ENCODE data around the gene INPP4B. TPM values are rescaled to one million over a fixed set of nuclear protein-coding genes. Genes with fewer than 3 reads are reported as not detected.

INPP4B gene
- polyA plus RNA-seq, 1 experiment = 5.1 TPM

DNA sequence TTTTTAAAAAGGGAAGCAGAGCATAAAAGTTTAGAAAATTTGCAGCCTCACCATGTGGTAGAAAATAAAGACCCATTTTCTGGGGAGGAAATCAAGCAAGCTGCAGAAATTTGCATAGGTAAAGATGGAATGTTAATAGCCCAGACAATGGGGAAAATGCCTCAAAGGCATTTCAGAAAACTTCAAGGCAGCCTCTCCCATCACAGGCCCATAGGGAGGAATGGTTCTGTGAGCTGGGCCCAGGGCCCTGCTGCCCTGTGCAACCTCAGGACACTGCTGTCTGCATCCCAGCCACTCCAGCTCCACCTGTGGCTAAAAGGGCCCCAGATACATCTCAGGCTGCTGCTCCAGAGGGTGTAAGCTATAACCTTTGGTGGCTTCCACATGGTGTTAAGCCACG, 137.9 kb downstream of the INPP4B start:
- Histone ChIP-seq H3K9me3 (ENCODE audit: control insufficient read depth, insufficient read depth, low read length) (no peaks in the 10 kb centered on the region), H3K27me3 (ENCODE audit: control insufficient read depth, insufficient read depth, low read length) (no peaks in the 10 kb centered on the region), H3K4me3 (ENCODE audit: low read depth, low read length) (no peak overlapping the region), H3K27ac (ENCODE audit: low read depth, low read length) (no peak overlapping the region)
- TF ChIP-seq, protein P1, sequence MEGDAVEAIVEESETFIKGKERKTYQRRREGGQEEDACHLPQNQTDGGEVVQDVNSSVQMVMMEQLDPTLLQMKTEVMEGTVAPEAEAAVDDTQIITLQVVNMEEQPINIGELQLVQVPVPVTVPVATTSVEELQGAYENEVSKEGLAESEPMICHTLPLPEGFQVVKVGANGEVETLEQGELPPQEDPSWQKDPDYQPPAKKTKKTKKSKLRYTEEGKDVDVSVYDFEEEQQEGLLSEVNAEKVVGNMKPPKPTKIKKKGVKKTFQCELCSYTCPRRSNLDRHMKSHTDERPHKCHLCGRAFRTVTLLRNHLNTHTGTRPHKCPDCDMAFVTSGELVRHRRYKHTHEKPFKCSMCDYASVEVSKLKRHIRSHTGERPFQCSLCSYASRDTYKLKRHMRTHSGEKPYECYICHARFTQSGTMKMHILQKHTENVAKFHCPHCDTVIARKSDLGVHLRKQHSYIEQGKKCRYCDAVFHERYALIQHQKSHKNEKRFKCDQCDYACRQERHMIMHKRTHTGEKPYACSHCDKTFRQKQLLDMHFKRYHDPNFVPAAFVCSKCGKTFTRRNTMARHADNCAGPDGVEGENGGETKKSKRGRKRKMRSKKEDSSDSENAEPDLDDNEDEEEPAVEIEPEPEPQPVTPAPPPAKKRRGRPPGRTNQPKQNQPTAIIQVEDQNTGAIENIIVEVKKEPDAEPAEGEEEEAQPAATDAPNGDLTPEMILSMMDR (IDR thresholded peaks at IDR 0.05; ENCODE audit: low read depth, low read length) = no peak
- CTCF ChIA-PET = no interaction called here
- DNase-seq (ENCODE audit: low read depth, low spot score) = no peak
- POLR2A ChIA-PET = no interaction called here

DNA sequence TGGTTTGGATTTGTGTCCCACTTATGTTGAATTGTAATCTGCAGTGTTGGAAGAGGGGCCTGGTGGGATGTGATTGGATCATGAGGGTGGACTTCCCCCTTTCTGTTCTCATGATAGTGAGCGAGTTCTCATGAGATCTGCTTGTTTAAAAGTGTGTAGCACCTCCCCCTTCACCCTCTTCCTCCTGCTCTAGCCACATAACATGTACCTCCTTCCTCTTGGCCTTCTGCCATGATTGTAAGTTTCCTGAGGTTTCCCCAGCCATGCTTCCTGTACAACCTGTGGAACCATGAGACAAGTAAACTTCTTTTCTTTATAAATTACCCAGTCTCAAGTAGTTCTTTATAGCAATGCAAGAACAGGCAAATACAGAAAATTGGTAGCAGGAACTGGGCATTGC, 138.7 kb downstream of the INPP4B start:
- ChIA-PET POLR2A (no interaction called here), CTCF (no interaction called here)
- TF ChIP-seq, protein P1 (IDR thresholded peaks at IDR 0.05; ENCODE audit: low read depth, low read length) = no peak
- Histone ChIP-seq H3K27ac (ENCODE audit: low read depth, low read length) (no peak overlapping the region), H3K4me3 (ENCODE audit: low read depth, low read length) (no peak overlapping the region), H3K9me3 (ENCODE audit: control insufficient read depth, insufficient read depth, low read length) (no peaks in the 10 kb centered on the region), H3K27me3 (ENCODE audit: control insufficient read depth, insufficient read depth, low read length) (no peaks in the 10 kb centered on the region)
- DNase-seq (ENCODE audit: low read depth, low spot score) = no peak

DNA sequence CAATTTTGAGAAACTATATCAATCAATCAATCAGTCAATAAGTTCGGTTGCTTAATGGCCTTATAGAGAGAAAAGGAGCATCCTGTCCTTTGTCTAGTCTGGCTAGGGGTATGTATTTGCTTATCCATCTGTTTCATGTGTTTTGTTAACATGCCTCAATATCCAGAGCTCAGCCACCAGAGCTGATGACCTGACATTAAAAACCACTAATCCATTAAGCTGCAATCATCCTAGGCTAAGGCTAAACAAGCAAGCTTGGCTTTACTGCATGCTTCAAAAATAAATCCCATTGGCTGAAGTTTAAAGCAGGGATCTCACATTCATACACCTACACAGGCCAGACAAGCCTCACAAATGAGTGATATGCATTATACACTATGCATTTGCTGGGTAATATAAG, 139.7 kb downstream of the INPP4B start:
- H3K4me3 ChIP-seq (ENCODE audit: low read depth, low read length) = no peak overlapping the region
- no peak for DNase-seq (ENCODE audit: low read depth, low spot score)
- ChIA-PET POLR2A (no interaction called here), CTCF (no interaction called here)
- TF ChIP-seq, protein P1 (IDR thresholded peaks at IDR 0.05; ENCODE audit: low read depth, low read length) = no peak
- no peaks in the 10 kb centered on the region for H3K27me3 ChIP-seq (ENCODE audit: control insufficient read depth, insufficient read depth, low read length)
- no peak overlapping the region for H3K27ac ChIP-seq (ENCODE audit: low read depth, low read length)
- H3K9me3 ChIP-seq (ENCODE audit: control insufficient read depth, insufficient read depth, low read length) = no peaks in the 10 kb centered on the region

DNA sequence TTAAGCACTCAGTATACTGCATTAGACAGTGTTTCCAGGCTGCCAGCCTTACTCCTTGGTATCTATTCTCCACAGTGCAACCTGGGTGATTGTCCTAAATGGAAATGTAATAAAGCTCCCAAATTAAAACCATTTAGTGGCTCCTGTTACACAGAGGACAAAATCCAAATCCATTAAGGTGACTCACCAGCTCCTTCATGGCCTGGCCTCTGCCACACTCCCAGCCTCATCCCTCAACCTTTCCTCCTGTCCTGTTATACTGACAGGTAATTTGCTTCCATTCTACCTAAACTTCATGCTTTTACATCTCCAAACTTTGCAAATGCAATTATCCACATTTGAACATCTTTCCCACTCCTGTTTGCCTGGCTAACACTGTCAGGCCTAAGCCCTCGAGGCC, 140.3 kb downstream of the INPP4B start:
- Histone ChIP-seq H3K27ac (ENCODE audit: low read depth, low read length) (no peak overlapping the region), H3K27me3 (ENCODE audit: control insufficient read depth, insufficient read depth, low read length) (no peaks in the 10 kb centered on the region), H3K9me3 (ENCODE audit: control insufficient read depth, insufficient read depth, low read length) (no peaks in the 10 kb centered on the region), H3K4me3 (ENCODE audit: low read depth, low read length) (no peak overlapping the region)
- POLR2A ChIA-PET = no interaction called here
- no peak for DNase-seq (ENCODE audit: low read depth, low spot score)
- CTCF ChIA-PET = no interaction called here
- TF ChIP-seq, protein P1 (IDR thresholded peaks at IDR 0.05; ENCODE audit: low read depth, low read length) = no peak

DNA sequence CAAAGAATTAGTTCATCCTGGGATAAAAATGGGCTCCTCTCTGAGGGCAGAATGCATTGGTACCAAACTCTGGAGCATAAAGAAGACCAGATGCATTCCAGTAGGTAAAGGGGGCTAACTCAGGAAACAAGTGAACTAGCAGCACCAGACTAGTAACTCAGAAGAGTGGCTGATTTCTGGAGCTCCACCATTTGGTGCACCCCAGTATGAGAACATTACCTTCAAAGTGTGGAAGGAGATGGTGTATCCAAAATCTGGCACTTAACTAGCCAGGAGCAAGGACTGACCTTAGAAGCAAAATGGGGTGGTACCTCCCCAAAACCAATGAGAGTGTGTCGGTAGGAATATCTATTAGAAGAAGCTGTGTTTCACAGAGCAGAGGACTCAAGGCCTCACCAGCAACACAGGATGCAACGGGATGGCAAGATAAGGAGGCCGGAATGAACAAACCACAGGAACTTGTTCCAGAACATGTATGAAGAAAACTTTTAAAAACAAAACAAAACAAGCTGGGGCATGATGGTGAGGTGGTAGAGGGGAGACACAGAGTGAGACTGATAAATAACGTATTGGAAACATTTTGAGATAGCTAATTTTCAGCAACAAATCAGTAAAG, 142.3 kb downstream of the INPP4B start:
- Histone ChIP-seq H3K27ac (ENCODE audit: low read depth, low read length) (no peak overlapping the region), H3K4me3 (ENCODE audit: low read depth, low read length) (no peak overlapping the region), H3K9me3 (ENCODE audit: control insufficient read depth, insufficient read depth, low read length) (no peaks in the 10 kb centered on the region), H3K27me3 (ENCODE audit: control insufficient read depth, insufficient read depth, low read length) (no peaks in the 10 kb centered on the region)
- ChIA-PET POLR2A (no interaction called here), CTCF (no interaction called here)
- TF ChIP-seq, protein P1 (IDR thresholded peaks at IDR 0.05; ENCODE audit: low read depth, low read length) = no peak
- no peak for DNase-seq (ENCODE audit: low read depth, low spot score)

All from AG04450 (cell line).